Measurements from ENCODE around the gene NAA10.

- TF ChIP-seq, protein P1, sequence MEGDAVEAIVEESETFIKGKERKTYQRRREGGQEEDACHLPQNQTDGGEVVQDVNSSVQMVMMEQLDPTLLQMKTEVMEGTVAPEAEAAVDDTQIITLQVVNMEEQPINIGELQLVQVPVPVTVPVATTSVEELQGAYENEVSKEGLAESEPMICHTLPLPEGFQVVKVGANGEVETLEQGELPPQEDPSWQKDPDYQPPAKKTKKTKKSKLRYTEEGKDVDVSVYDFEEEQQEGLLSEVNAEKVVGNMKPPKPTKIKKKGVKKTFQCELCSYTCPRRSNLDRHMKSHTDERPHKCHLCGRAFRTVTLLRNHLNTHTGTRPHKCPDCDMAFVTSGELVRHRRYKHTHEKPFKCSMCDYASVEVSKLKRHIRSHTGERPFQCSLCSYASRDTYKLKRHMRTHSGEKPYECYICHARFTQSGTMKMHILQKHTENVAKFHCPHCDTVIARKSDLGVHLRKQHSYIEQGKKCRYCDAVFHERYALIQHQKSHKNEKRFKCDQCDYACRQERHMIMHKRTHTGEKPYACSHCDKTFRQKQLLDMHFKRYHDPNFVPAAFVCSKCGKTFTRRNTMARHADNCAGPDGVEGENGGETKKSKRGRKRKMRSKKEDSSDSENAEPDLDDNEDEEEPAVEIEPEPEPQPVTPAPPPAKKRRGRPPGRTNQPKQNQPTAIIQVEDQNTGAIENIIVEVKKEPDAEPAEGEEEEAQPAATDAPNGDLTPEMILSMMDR (conservative IDR thresholded peaks at IDR 0.05): no peak
- TF ChIP-seq ZFX (IDR thresholded peaks at IDR 0.05): no peak
Measured at GRCh38 chrX:153971124-153971449, 36.2 kb upstream of the NAA10 start.

Measured in C4-2B (cell line).